ENCODE measurements around the gene HSD3B2.

The HSD3B2 gene

DNA sequence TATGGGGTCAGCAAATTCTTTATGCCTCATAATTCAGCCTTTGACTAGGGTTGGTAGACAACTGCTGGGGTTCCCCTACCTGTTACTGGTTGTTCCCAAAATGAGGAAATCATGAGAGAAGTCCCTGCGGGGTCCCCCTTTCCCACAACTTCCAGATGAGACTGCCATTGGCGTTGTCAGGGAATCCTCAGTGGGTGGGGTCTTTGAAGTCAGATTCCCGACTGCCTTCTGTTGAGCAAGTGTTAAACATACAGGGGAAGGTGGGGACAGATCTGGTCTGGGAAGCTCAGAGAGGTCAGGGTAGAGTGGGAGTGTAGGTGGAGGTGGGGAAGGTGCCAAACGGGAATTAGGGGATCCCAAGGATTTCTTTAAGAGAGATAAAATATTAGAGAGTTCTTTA, 14.7 kb downstream of the HSD3B2 start:
- no peak for DNase-seq (ENCODE audit: low read depth)
- TF ChIP-seq, protein P1, sequence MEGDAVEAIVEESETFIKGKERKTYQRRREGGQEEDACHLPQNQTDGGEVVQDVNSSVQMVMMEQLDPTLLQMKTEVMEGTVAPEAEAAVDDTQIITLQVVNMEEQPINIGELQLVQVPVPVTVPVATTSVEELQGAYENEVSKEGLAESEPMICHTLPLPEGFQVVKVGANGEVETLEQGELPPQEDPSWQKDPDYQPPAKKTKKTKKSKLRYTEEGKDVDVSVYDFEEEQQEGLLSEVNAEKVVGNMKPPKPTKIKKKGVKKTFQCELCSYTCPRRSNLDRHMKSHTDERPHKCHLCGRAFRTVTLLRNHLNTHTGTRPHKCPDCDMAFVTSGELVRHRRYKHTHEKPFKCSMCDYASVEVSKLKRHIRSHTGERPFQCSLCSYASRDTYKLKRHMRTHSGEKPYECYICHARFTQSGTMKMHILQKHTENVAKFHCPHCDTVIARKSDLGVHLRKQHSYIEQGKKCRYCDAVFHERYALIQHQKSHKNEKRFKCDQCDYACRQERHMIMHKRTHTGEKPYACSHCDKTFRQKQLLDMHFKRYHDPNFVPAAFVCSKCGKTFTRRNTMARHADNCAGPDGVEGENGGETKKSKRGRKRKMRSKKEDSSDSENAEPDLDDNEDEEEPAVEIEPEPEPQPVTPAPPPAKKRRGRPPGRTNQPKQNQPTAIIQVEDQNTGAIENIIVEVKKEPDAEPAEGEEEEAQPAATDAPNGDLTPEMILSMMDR (IDR thresholded peaks at IDR 0.05; ENCODE audit: low read depth, low read length, missing control alignments): no peak
- in situ Hi-C loops (cut with HindIII; ENCODE audit: low sequenced_read_pairs): no loop called here
- H3K4me3 ChIP-seq (ENCODE audit: low read depth, low read length): no peak overlapping the region

DNA sequence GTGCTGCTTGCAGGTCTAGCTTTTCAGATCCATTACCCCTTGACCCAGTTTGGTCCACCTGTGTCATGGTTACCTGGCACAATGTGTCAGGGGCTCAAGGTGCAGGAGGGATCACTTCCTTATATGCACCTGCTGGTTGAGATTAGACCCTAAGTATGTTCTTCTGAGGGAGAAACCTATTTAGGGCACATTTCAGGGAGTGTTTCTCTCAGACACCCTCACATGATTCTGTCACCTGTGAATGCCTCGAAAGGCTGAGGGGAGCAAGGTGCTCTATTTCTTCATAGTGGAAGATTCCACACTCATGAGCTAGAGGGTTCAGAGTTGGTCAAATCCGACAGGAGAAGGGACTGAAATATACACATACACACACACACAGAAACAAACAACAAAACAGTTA, 15.5 kb downstream of the HSD3B2 start:
- DNase-seq (ENCODE audit: low read depth): no peak
- TF ChIP-seq, protein P1 (IDR thresholded peaks at IDR 0.05; ENCODE audit: low read depth, low read length, missing control alignments): no peak
- in situ Hi-C loops (cut with HindIII; ENCODE audit: low sequenced_read_pairs): no loop called here
- no peak overlapping the region for H3K4me3 ChIP-seq (ENCODE audit: low read depth, low read length)

DNA sequence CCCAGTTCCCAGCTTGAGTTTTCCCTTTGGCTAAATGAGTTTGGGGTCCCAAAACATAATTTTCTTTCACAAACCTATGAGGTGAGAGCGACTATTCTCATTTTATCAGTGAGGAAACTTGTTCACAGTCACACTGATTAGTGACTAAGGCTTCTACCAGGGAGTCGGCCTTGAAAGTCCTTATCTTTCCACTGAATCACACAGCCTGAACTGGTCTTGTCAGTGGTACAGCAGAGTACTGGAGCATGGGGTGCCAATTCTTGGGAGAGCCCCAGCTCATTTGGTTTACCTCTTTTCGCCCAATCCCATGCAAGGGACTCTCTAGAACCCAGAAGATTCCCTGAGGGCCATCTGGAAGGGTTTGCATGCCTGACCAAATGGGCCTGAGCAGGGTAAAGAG, 16.9 kb downstream of the HSD3B2 start:
- in situ Hi-C loops (cut with HindIII; ENCODE audit: low sequenced_read_pairs): no loop called here
- TF ChIP-seq, protein P1 (IDR thresholded peaks at IDR 0.05; ENCODE audit: low read depth, low read length, missing control alignments): no peak

DNA sequence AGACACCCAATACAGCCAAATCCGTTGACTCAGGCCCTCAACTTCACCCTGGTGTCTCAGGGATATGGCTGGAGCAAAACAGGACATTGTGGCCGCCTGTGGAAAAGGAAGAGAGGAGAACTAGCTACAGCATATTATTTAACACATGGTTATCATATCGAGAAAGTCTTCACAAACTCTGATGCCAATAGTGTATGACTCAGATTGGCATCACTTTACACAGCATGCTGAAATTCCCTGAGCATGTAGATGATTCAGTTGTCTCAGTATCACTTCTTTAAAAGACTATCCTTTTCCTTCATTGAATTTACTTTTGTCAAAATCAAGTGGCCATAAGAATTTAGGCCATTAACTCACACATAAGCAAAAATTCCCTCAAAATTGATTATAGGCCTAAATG, 20.1 kb downstream of the HSD3B2 start:
- no peak overlapping the region for H3K4me3 ChIP-seq (ENCODE audit: low read depth, low read length)
- in situ Hi-C loops (cut with HindIII; ENCODE audit: low sequenced_read_pairs): no loop called here
- TF ChIP-seq, protein P1 (IDR thresholded peaks at IDR 0.05; ENCODE audit: low read depth, low read length, missing control alignments): no peak
- no peak for DNase-seq (ENCODE audit: low read depth)

More for the DNA sequence above, 16.9 kb downstream of the HSD3B2 start:
- H3K4me3 ChIP-seq (ENCODE audit: low read depth, low read length): no peak overlapping the region
- DNase-seq (ENCODE audit: low read depth): no peak

GRCh38 chr1:119438761-119439160, 23.8 kb downstream of the HSD3B2 start:
- no peak overlapping the region for H3K4me3 ChIP-seq (ENCODE audit: low read depth, low read length)
- in situ Hi-C loops (cut with HindIII; ENCODE audit: low sequenced_read_pairs): no loop called here
- no peak for DNase-seq (ENCODE audit: low read depth)
- TF ChIP-seq, protein P1 (IDR thresholded peaks at IDR 0.05; ENCODE audit: low read depth, low read length, missing control alignments): no peak

GRCh38 chr1:119440721-119441307, 25.9 kb downstream of the HSD3B2 start:
- TF ChIP-seq, protein P1 (IDR thresholded peaks at IDR 0.05; ENCODE audit: low read depth, low read length, missing control alignments): no peak
- H3K4me3 ChIP-seq (ENCODE audit: low read depth, low read length): no peak overlapping the region
- DNase-seq (ENCODE audit: low read depth): no peak
- in situ Hi-C loops (cut with HindIII; ENCODE audit: low sequenced_read_pairs): no loop called here
